Activated CD4-positive, CD25-positive, alpha-beta regulatory T cell treated with anti-CD3 and anti-CD28 coated beads, Interleukin-2, amount 50 U/mL, for 24 hours (primary cell): ENCODE measurements around the gene ISYNA1.
A peak's percentile ranks its signal among the peaks of the same experiment; 100 is the strongest.

Experiments used
- ATAC-seq, 2 donors: fragments of 150-1000 bp; cut with Tn5 transposase; one replicate each; pipeline ENCODE4 v1.10.0; 2021; ENCODE audit warnings: mild to moderate bottlenecking in 1 of 2, moderate library complexity in 1 of 2

Gene ISYNA1

DNA sequence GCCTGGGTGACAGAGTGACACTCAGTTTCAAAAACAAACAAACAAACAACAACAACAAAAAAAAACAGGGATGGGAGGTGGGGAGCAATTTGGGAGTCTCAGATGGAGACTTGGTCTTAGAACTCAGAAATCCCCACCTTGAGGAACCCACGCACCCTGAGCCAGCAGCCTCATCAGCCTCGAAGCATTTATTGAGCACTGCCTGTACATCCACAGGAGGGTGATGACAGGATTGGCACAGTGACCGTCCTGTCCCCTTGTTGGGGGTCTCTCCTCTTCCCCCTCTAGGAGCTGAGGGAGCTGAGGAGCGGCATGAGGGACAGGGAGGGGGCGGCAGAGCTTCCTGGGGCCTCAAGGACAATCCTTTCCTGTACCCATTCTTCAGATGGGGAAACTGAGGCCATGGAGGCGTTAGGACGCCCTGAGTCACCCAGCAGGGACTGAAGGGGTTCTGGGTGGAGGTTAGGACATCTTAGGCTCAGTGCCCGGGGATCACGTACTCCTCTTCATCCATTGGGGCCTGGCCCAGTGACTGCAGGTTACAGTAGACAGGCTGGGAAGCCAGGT is 46.3 kb downstream of the ISYNA1 start:
- no peak for ATAC-seq

DNA sequence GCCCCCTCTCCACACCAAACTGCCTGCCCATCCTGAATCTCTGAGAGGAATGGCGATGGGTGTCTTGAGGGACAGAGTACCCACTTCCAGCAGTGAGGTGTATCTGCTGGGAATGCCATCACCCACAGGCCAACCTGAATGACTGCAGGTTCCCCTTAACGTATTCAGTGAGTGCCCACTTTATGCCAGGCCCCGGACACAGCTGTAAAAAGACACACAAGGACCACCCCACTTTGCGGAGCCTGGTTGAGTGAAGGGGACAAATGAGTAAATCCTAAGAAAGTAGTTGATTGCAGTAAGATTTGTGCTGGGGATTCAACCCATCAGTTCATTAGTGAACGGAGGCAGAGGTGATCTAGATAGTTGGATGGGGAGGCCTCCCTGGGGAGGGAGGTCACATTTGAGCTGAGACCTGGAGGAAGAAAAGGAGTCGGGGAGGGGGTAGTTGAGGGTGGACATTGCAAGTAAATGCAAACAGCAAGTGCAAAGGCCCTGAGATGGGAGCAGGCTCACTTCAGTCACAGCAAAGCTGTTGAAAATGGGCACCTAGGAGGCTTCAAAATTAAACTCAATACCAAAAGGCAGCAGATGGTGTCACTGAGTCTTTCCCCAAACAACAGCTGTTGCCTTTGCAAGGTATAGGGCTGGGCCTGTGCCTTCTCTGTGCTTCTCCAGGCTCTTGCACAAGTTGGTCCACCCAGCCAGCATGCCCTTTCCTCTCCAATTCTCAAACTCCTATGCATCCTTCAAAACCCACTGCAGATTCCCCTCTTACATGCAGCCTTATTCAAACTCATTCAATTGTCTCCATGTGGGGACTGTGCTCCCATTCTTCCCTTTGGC is 47.6 kb downstream of the ISYNA1 start:
- ATAC-seq: no peak

DNA sequence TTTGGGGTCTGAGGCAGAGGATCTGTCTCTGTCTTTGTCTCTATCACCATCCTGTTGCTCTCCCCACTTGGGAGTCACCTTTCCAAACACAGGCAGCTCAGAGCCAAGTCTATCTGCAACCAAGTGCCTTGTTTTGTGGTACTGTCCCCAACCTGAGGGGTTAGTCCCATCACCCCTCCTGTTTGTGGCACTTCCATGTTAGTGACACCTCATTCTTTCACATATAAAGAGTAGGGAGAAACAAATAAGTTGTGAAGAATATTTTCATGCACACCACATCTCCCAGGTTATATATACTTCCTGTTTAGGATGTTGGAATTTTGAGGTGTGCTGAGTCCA is 48.2 kb downstream of the ISYNA1 start:
- no peak for ATAC-seq

DNA sequence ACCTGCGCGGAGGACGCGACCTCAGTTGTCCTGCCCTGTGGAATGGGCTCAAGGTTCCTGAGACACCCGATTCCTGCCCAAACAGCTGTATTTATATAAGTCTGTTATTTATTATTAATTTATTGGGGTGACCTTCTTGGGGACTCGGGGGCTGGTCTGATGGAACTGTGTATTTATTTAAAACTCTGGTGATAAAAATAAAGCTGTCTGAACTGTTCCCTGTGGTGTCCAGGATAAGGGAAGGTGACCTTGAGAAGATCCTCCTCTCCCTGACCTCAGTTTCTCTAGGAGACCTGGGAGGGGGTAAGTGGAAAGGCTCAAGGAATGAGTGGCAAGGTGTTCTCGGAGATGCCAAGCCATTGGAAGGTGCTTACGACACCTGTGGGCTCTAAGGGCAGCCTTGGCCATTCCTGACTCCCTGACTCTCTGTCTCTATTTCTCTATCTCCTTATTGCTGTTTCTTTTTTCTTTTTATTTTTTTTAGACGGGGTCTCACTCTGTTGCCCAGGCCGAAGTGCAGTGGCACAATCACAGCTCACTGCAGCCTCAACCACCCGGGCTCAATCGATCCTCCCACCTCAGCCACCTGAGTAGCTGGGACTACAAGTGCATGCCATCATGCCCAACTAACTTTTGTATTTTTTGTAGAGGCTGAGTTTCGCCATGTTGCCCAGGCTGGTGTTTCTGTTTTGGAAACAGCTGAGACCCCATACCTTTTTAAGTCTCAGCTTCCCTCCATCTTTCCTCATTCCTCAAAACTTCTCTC is 48.8 kb downstream of the ISYNA1 start:
- ATAC-seq: no peak

DNA sequence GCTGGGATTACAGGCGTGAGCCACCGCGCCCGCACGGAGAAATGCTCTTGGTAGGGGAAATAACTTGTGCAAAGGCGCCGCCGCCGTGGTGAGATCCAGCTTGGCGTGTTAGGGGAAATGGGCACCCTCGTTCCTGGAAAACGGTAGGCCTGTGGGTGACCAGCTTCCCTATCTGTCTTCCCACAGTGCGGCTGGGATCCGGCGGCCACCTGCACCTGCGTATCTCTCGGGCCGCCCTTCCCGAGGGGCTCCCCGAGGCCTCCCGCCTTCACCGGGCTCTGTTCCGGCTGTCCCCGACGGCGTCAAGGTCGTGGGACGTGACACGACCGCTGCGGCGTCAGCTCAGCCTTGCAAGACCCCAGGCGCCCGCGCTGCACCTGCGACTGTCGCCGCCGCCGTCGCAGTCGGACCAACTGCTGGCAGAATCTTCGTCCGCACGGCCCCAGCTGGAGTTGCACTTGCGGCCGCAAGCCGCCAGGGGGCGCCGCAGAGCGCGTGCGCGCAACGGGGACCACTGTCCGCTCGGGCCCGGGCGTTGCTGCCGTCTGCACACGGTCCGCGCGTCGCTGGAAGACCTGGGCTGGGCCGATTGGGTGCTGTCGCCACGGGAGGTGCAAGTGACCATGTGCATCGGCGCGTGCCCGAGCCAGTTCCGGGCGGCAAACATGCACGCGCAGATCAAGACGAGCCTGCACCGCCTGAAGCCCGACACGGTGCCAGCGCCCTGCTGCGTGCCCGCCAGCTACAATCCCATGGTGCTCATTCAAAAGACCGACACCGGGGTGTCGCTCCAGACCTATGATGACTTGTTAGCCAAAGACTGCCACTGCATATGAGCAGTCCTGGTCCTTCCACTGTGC is 49.6 kb downstream of the ISYNA1 start:
- ATAC-seq: peak; percentile 89 to 90

DNA sequence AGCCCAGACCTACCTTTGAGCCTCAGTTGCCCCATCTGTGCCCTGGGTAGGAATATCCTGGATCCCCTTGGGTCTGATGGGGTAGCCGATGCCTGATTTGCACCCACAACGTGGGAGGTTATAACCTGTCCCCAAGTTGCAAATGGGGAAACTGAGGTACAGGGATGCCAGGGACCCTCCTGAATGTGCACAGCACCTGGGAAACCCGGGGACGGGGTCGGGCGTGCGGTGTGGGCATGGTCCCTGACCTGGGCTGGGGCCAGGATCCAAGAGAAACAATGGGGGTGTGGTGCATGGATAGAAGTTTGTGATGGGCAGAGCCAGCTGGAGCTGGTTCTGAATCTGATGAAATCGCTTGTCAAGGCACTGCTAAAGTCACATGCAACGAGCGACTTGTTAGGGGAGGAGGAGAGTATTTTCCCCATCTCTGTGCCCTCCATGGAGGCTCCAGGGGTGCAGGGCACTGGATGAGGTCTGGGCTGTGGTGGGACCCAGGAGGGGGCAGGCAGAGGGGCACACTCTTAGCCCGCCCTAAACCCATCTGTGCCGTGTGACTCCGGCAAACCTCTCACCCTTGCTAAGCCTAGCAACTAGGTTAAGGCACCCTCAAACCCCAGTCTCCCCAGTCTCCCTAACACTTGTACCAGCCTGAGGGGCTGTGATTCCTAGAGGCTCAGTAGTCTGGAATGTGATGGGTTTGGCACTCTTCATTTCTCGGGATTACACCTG is 51.2 kb downstream of the ISYNA1 start:
- ATAC-seq: no peak

DNA sequence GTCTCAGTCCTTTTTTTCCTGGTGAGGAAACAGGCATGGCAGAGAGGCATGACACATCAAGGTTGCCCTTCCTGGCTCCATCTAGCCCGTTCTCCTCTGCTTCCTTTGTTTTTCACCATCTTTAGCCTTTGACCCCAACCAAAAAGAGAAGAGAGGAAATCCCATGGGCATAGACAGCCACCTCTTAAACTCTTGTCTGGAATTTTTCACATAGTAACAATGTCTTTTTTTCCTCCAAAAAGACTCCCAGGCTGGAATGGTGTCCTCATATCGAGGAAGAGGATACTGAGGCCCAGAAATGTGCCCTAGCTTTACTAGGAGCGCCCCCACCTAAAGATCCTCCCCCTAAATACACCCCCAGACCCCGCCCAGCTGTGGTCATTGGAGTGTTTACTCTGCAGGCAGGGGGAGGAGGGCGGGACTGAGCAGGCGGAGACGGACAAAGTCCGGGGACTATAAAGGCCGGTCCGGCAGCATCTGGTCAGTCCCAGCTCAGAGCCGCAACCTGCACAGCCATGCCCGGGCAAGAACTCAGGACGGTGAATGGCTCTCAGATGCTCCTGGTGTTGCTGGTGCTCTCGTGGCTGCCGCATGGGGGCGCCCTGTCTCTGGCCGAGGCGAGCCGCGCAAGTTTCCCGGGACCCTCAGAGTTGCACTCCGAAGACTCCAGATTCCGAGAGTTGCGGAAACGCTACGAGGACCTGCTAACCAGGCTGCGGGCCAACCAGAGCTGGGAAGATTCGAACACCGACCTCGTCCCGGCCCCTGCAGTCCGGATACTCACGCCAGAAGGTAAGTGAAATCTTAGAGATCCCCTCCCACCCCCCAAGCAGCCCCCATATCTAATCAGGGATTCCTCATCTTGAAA is 52.0 kb downstream of the ISYNA1 start, which contains the start of gene GDF15:
GDF15 (plus strand) TSS at position 484 of the 868 bp plus-strand sequence; CDS start at position 516, 32 bp downstream.
- no peak for ATAC-seq

DNA sequence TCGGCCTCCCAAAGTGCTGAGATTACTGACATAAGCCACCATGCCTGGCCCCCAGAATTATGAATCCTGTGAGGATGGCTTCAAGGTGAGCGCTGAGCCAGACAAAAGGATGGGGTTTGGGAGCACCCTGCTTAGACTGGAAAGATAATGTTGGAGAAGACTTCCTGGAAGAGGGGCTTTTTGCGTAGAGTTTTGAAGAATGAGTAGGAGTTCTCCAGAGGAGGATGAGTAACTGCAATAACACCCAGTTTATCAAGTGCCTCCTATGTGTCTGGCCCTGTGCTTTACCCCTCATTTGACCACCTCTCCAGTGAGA is 52.6 kb downstream of the ISYNA1 start:
- ATAC-seq: no peak

DNA sequence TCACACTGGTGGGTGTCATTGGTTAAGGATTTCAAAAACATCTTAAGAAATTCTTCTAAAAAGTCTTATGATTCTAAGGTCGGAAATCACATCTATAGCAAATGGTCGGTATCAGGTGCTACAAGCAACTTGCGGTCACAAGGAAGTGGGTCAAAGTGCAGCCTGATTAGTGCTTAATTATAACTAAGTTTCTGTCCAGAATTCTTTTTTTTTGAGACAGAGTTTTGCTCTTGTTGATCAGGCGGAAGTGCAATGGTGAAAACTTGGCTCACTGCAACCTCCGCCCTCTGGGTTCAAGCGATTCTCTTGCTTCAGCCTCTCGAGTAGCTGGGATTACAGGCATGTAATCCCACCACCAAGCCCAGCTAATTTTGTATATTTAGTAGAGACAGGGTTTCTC is 53.2 kb downstream of the ISYNA1 start:
- no peak for ATAC-seq
